SK-N-MC (cell line): ENCODE data around the gene ECM1.

Experiments used
- DNase-seq: peaks from one replicate; pipeline ENCODE4 v3.0.0-alpha.2; 2011; ENCODE audit warnings: low read depth, low spot score
- H3K27ac ChIP-seq: fragments of 200-600 bp; sonication (generic); 2 replicates; pipeline ENCODE4 v1.5.1; 2016; ENCODE audit warnings: mixed run types
- H3K36me3 ChIP-seq: fragments of 200-600 bp; sonication (generic); 2 replicates; pipeline ENCODE4 v1.6.1; 2017; ENCODE audit warnings: antibody characterized with exemption, low read length, mixed read lengths; ENCODE audit not compliant: insufficient read depth
- H3K4me3 ChIP-seq: fragments of 200-600 bp; sonication (generic); 2 replicates; pipeline ENCODE4 v1.5.1; 2016
- H3K9ac ChIP-seq: fragments of 200-600 bp; sonication (generic); 2 replicates; pipeline ENCODE4 v1.8.0; 2017; ENCODE audit warnings: mixed run types, mixed read lengths; ENCODE audit not compliant: insufficient read length
- H3K9me3 ChIP-seq: fragments of 200-600 bp; sonication (generic); 2 replicates; pipeline ENCODE4 v1.6.1; 2017; ENCODE audit warnings: low read depth, mild to moderate bottlenecking, antibody characterized with exemption, low read length, moderate library complexity, mixed read lengths
- EZH2 ChIP-seq: fragments of 200-600 bp; sonication (generic); IDR thresholded peaks from one replicate; pipeline ENCODE4 v1.6.1; 2017; ENCODE audit warnings: antibody characterized with exemption
- FOXP2 ChIP-seq: optimal IDR thresholded peaks from 2 replicates; pipeline ENCODE3; 2011; ENCODE audit warnings: mild to moderate bottlenecking, moderate library complexity; ENCODE audit not compliant: insufficient read depth; ENCODE audit errors: extremely low read length, control extremely low read depth
- POLR2AphosphoS5 ChIP-seq: IDR thresholded peaks from 2 replicates; pipeline ENCODE4 v1.6.1; 2012; ENCODE audit warnings: mild to moderate bottlenecking, low read depth, low read length, borderline replicate concordance

The ECM1 gene

DNA sequence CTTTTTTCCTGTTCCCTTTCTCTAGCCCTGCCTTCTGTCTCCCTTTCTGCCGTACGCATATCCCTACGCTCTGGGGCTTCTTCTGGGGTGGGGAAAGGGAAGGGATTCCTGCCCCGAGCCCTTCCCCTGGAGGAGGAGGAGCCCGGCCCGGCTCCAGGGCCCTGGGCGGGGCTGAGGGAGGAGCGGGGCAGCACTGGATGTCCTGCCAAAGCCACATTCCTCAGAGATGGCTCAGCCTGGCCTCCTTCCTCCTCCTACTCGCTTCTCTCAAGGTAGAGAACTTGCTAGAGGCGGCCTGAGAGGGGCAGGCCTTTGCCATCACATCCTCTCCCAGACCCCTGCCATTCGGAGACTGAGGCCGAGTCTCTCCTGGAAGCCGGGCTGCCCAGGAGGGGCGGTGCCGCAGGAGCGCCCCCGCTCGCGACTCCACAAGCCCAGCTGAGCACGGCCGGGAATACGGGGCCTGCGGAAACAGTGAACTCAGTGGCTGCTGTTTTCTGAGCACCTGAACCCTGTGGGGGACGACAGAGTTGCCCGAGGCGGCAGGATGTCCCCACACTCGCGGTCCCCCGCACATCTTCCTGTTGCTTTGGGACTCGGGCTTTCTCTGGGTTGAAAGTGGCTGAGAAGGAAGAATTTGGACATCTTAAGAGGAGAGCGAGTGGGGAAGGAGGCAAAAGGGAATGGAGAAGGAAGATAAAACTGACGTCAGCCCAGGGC is 53.5 kb downstream of the ECM1 start:
- no peaks in the 10 kb centered on the region for H3K9me3 ChIP-seq
- no peaks in the 10 kb centered on the region for H3K36me3 ChIP-seq
- no peak for TF ChIP-seq EZH2
- TF ChIP-seq POLR2AphosphoS5: peak; percentile 67; the same call in 1 of the 2 replicates
- DNase-seq: no peak
- H3K9ac ChIP-seq: peak overlapping the region; percentile 64
- peak overlapping the region; percentile 25; the same call in 1 of the 2 replicates for H3K27ac ChIP-seq
- peak overlapping the region; percentile 85 for H3K4me3 ChIP-seq

GRCh38 chr1:150561974-150562445 is 54.1 kb downstream of the ECM1 start:
- no peak for DNase-seq
- H3K4me3 ChIP-seq: peak overlapping the region; percentile 85

GRCh38 chr1:150562446-150563339 is 54.8 kb downstream of the ECM1 start:
- H3K9ac ChIP-seq: no peak overlapping the region
- DNase-seq: no peak

More at GRCh38 chr1:150561974-150562445, 54.1 kb downstream of the ECM1 start:
- H3K27ac ChIP-seq: peak overlapping the region; percentile 25; the same call in 1 of the 2 replicates
- no peaks in the 10 kb centered on the region for H3K36me3 ChIP-seq
- no peak for TF ChIP-seq EZH2
- TF ChIP-seq FOXP2: no peak
- no peak for TF ChIP-seq POLR2AphosphoS5
- no peaks in the 10 kb centered on the region for H3K9me3 ChIP-seq
- H3K9ac ChIP-seq: peak overlapping the region; percentile 55

More at GRCh38 chr1:150562446-150563339, 54.8 kb downstream of the ECM1 start:
- no peak overlapping the region for H3K27ac ChIP-seq
- H3K36me3 ChIP-seq: no peaks in the 10 kb centered on the region
- TF ChIP-seq EZH2: no peak
- TF ChIP-seq FOXP2: no peak
- no peak for TF ChIP-seq POLR2AphosphoS5
- H3K4me3 ChIP-seq: peak overlapping the region; percentile 85
- no peaks in the 10 kb centered on the region for H3K9me3 ChIP-seq
